Measurements from ENCODE around the gene TOB2.
A peak's percentile ranks its signal among the peaks of the same experiment; 100 is the strongest.
"Not testable (repeated sequence)": the region's sequence is repeated elsewhere in the genome, so short reads cannot be mapped to it uniquely, and the experiment has no call there.

The TOB2 gene

DNA sequence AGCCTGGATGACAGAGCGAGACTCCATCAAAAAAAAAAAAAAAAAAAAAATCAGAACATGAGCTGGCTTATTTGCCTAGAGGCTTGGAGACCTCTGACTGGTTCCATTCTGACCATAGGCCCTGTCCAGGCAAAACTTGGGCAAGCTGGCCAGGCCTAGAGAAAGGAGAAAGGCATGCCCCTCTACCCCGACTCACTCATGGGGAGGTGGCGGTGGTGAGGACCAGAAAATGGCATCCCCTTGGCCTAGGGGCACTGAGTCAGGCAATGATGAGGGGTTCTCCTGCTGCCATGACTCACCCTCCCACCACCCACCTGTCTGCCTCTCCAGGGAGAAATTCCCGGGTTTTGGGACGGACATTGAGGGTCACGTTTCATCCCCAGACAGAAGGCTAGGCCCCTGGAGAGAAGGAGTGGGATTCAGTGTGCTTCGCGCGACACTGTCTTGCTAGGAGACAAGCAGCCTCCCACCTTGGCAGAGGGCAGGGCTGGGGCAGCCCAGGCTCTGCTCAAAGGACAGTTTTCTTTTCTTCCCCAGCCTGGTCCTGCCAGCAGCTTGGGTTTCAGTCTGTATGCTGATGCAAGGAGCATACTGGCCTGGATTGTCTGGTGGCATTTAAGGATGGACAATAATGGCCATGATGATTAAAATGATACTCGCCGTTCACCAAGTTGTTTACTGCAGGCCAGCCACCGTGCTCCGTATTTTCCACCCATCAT, 17.2 kb downstream of the TOB2 start:
- DNase-seq (ENCODE audit: low spot score) = no peak

DNA sequence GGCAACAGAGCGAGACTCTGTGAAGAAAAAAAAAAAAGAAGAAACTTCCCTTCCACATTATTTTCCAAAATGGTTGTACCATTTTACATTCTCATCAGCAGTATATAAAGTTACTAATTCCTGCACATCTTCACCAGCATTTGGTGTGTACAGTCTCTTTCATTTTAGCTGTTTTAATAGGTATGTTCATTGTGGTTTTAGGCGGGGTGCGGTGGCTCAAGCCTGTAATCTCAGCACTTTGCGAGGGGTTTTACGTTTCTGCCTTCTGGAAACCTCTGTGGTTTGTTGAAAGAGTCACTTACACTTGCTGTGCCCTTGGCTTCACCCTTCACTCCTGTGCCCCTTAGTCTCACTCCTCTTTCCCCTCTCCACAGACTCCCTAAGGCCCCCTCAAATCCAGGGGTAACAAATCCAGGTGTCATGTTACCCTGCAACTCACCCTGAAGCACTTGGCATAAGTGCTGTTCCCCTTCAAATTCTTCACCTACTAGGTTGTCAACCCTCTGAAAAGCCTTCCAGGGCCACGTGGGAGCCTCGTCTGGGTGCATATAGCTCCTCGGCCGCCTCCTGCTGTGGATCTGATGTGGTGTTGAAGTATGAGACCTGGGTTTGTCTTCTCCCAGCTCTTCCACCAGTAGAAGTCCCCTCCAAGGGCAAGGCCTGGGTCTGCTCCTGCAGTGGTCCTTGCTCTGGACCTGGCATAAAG, 20.8 kb downstream of the TOB2 start:
- no peak for DNase-seq (ENCODE audit: low spot score)

DNA sequence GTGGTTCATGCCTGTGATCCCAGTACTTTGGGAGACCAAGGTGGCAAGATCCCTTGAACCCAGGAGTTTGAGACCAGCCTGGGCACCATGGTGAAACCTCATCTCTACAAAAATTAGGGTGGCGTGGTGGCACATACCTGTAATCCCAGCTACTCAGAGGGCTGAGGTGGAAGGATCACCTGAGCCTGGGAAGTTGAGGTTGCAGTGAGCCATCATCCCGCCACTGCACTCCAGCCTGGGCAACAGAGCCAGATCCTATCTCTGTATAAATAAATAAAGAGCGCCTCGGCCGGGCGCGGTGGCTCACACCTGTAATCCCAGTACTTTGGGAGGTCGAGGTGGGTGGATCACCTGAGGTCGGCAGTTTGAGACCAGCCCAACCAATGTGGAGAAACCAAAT, 27.9 kb downstream of the TOB2 start:
- DNase-seq (ENCODE audit: low spot score) = no peak

DNA sequence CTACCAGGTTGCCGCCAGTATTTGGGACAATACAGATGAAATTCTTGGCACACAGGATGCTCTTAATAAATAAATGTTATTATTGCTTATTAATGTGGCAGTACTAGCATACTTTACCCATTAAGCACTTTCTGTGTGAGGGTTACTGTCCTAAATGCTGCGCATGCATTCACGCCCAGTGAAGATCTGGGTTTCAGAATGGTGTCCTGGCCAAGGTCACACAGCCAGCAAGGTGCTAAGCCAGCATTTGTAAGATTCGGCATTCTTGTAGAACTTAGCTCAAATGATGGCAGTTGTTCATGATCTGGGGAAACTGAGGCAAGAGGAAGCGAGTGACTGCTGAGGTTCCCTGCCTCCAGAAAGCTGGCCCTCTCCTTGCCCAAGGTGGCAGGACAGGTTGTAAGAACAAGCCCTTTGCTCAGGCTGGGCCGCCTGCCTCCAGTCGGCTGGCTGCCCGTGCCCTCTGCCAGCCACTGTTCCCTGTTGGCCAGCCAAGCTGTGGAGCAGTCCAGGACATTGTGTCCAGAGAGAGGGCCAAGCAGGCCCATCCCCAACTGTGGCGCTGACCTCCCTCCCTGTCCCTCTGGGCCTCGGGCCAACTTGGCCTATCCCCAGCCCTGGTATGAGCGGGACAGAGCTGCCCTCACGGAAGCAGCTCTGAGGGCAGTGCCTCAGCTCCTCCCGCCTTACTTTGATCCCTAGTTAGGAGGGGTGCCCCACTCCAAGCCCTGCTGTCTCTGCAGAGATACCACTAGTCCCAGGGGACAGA, 28.8 kb downstream of the TOB2 start:
- no peak for DNase-seq (ENCODE audit: low spot score)

DNA sequence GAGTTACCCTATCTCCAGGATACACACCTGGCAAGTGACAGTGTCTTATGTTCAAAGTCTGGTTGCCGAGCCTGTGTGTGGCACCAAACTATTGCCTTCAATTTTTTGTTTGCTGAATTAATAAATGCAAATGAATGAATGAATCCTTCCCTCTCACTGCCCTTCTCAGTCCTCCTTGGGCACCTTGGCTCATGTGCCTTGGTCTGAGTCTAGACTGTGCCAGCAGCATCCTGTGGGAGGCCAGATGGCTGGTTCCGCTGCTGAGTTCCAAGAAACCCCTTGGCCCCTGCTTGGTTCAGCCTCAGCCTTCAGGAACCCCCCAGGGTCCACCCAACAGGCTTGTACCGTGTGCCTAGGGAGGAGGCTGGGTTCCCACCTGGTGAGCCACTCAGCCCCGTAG, 31.0 kb downstream of the TOB2 start:
- no peak for DNase-seq (ENCODE audit: low spot score)

DNA sequence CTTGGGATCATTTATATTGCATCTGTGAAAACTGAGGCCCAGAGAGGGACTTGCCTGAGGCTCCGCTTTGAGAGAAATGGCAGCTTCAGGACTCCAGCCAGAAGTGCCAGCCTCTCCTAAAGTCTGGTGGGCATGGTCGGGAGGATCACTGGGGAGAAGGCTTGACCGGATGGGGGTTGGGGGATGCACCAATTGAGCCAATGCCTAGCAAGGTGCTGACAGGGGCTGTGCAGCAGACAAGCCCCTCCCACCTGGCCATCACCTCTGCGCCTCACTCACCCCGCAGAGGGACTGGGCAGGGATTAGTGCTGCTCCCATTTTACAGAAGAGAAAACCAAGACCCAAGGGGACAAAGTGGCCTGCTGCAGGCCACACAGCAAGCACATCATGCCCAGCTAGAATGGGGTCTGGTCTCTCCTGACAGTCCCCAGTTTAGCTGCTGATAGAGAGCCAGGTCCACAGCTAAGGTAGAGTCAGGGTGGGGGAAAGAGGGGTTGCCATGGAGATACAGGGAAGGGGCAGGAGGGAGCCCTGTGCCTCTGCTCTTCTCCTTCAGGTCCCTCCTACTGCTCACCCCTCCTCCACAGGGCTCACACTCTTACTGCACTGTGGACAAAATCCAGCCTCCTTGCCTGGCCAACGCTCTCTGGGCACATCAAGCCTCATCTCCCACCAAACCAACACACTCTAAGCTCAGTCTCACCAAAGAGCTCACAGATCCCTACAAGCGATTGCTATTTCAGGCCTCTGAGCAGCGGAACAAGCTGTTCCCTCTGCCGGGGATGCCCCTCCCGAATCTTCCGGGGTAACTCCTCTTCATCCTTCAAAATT, 35.4 kb downstream of the TOB2 start:
- DNase-seq (ENCODE audit: low spot score) = no peak

DNA sequence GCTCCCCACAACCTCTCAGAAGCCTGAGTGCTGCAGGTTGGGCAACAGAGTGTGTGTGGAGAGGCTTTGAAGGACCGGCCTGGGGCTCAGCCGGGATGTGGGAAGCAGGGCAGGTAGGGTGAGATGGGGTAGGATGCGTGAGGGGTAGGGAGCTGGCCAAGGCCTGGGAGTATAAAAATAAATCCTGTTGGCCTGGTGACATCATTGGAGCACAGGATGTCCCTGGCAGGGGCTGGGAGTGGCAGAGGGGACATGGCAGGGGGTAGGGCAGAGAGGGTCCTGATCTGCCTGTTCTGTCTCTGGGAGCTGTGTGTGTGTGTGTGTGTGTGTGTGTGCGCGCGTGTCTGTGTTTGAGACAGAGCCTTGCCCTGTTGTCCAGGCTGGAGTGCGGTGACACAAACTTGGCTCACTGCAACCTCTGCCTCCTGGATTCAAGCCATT, 36.3 kb downstream of the TOB2 start:
- no peak for DNase-seq (ENCODE audit: low spot score)

DNA sequence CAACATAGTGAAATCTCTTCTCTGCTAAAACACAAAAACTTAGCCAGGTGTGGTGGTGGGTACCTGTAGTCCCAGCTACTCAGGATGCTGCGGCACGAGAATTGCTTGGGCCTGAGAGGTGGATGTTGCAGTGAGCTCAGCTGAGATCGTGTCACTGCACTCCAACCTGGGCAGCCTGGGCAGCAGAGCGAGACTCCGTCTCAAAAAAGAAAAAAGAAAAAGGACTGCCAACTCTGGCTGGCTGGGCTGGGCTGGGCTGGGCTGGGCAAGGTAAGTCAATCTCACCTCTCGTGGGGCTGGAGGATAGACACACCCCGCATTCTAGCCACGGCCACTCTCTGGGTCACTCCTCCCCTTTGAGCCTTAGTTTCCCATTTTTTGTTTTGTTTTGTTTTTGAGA, 37.9 kb downstream of the TOB2 start:
- DNase-seq (ENCODE audit: low spot score) = no peak

DNA sequence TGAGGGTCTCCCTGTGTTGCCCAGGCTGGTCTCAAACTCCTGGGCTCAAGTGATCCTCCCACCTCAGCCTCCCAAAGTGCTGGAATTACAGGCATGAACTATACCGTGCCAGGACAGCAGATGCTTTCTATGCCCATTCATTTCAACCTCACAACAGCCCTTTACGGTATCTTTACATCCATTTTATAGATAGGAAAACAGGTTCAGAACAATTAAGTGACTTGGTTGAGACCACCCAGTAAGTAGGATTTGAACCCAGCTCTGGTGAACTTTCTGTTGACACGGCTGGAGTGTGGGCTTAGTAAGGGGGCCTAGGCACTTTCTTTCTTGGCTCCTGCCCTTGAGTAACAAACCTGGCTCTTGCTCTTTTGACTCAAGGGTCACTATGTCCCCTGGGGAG, 39.2 kb downstream of the TOB2 start:
- no peak for DNase-seq (ENCODE audit: low spot score)

DNA sequence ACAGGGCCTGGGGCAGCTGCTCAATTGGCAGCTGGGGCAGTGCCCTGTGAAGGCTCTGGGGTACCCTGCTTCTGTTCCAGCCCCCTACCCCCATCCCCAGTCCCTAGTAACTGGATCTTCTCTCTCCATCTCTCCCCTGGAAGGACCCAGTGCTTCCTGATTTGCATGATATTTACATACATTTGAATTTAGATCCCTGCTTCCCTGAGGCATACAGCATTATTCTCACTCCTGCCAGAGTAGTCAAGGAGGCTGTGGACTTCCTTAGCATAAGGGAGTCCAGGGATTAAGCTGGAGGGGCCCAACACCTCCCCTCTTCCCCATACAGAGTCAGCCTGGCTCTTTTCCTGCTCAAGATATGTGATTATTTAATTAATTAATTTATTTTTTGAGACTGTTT, 40.2 kb downstream of the TOB2 start:
- no peak for DNase-seq (ENCODE audit: low spot score)

DNA sequence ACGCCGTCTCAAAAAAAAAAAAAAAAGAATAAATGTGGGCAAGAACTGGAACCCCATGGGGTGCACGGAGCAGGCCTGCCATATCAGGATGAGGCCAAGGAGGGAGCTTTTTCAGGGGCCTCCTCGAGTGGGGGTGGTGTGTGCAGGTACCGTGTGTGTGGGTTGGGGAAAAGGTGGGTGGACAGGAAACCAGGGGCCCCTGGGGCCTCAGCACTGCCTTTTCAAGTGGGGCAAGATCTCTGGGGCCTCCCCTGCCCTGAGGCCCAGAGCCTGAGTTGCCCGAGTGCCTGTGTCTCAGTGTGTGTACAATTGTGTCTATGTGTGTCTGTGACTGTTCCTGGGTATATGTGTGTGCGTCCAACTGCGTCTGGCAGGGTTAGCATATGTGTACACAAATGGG, 41.0 kb downstream of the TOB2 start:
- DNase-seq (ENCODE audit: low spot score) = no peak

DNA sequence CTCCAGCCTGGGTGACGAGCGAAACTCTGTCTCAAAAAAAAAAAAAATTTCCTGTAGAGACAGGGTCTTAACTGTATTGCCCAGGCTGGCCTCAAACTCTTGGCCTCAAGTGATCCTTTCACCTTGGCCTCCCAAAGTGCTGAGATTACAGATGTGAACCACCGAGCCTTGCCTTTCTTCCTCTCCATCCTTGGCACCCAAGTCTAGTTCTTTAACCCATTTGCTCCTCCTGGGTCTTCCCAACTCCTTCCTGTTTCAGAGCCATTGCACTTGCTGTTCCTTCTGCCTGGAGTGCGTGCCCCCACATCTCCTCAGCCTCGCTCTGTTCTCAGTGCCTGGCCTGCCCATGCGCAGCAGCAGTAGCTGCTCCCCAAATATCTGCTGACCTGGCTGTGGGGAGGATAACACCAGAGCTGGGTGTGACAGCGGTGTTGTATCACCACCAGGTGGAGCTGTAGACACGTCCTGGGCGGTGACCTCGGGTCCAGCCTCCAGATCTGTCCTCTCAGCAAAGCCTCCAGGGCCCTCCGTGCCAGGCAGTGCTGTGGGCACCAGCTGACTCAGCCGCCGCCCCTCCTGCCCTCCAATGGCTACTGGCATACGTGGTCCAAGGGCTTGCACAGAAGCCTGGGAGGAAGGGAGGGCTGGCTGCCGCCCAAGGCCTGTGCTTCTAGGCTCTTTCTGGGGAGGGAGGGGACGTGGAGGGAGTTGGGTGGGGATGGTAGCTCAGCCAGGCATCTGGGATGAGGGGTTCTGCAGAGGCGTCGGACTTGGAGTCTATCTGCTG, 42.9 kb downstream of the TOB2 start:
- DNase-seq (ENCODE audit: low spot score) = peak; percentile 98

DNA sequence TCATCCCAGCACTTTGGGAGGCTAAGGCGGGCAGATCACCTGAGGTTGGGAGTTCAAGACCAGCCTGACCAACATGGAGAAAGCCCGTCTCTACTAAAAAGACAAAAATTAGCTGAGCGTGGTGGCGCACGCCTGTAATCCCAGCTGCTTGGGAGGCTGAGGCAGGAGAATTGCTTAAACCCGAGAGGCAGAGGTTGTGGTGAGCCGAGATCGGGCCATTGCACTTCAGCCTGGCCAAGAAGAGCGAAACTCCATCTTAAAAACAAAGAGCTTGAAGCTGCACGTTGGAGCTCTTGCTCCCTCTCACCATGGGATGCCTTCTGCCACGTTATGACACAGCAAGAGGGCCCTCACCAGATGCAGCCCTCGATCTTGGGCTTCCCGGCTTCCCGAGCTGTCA, 43.8 kb downstream of the TOB2 start:
- not testable (repeated sequence) for DNase-seq (ENCODE audit: low spot score)

DNA sequence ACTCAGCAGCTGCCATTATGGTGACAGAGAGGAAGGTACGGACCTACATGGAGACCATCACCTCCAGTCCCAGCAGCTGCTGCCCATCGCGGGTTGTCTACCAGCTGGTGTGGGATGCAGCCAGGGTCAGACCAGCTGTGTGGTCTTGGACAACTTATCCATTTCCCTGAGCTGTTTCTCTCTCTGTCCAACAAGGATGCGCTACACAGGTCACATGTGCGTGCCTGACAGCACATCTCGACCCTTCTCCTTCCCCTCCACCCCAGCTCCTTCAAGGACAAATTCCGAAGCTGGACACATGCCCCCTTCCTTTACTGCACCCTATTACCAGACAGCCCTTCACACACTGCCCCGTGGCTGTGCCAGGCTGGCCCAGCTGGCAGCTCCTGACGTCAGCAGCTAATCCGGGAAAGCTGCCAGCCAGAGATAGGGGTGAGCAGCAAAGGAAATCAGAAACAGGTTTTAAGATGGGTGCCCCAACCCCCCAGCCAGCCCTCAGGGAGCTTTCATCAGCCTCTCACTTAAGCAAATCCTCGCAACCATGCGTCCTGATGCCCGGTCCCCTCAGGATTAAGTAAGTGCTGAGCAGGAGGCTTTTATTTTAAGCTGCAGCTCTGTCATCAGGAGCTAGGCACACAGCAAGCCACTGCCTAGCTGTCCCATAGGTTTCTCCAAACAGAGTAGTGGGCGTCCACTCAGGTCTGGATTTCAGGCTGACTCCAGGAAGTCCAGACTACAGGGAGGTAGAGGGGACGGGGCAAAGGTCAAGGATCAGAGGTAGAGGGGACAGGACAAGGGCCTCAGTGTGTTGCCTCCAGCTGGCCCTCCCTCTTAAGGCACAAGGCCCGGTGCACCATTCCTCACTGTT, 44.6 kb downstream of the TOB2 start:
- peak; percentile 62 for DNase-seq (ENCODE audit: low spot score)

DNA sequence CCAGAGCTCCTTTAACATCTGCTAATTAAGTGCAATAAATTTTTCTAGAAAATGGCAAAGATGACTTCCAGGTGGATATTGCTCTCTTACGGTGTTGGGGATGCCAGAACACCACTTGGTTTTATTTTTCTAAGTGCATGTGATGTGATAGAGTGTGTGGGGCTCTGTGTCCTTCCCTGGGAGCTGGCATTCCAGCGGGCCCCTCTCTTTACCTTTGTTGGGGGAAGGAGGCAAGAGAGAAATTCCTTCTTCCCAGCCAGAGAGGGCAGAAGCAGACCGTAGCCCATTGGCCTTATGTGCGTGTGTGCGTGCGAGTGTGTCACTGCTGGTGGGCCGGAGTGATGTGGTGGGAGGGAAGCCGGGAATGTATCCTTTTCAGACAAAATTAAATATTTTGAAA, 47.7 kb downstream of the TOB2 start:
- DNase-seq (ENCODE audit: low spot score) = no peak

DNA sequence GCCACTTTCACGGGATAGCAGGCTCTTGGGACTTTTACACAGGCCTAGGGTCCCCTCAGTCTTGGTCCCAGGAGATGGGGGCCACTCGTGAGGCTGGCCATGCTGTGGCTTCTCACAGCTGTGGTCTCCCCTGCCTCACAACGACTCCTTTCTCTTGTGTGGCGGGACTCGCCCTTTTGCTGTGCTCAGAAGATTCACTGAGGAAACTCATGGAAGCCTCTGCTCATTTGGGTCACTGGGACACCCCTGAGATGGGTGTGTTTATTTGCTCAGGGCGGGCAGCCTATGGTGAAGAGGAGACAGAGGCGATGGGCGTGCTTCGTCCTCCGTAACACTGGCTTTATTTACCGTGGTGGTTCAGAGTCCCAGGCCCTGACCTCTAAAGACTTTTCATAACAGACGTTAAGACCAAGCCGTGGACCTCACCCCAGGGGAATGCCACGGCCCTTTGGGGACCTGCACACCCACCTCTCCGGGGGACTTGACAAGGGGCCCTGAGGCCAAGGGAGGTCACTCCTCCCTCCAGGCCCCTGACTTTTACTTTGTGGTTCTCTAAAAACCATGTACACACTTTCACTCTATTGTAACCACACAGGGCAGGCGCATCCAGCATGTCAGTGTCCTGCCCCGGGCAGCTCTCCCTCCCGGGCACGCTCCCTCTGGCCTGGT, 49.3 kb downstream of the TOB2 start:
- DNase-seq (ENCODE audit: low spot score) = no peak

DNA sequence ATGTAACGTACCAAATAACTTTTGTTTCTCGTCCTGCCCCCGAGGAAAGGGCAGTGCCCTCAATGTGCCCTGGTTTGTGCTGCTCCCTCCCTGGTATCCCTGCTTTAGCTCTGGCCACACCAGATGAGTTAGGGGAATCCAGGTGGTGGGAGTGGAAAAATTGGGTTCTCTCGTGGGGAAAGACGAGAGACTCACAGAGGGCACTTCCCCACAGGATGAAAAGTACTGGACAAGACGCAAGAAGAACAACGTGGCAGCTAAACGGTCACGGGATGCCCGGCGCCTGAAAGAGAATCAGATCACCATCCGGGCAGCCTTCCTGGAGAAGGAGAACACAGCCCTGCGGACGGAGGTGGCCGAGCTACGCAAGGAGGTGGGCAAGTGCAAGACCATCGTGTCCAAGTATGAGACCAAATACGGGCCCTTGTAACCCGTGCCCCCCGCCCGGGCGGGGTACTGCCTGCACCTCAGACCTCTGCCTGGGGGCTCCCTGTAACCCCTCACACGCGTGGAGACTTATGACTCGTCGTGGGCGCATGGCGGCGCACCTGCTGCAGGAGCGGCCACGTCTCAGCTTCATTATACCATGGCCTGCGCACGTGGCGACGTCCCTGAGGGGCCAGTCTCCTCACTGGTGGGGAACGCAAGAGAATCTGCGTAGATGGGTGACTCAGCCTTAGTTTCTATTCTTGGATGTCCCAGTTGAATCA, 50.9 kb downstream of the TOB2 start:
- no peak for DNase-seq (ENCODE audit: low spot score)

DNA sequence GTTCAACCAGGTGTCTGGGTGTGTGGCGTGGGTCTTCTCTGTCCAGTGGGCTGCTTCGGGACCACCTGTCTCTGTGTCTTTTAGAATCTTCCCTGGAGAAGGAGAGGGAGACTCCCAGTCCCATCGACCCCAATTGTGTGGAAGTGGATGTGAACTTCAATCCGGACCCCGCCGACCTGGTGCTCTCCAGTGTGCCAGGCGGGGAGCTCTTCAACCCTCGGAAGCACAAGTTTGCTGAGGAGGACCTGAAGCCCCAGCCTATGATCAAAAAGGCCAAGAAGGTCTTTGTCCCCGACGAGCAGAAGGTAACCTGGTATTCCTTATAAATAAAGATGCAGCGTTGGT, 52.6 kb downstream of the TOB2 start:
- DNase-seq (ENCODE audit: low spot score) = no peak

DNA sequence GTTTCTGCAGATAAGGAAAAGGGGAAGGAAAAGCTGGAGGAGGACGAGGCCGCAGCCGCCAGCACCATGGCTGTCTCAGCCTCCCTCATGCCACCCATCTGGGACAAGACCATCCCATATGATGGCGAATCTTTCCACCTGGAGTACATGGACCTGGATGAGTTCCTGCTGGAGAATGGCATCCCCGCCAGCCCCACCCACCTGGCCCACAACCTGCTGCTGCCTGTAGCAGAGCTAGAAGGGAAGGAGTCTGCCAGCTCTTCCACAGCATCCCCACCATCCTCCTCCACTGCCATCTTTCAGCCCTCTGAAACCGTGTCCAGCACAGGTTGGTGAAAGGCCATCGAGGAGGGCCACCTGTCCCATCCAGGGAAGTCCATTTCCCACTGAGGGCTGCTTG, 59.3 kb downstream of the TOB2 start:
- no peak for DNase-seq (ENCODE audit: low spot score)
